Measurements from ENCODE around the gene ST7L.

Gene ST7L

GRCh38 chr1:112541299-112541698 lies 77.6 kb downstream of the ST7L start:
- TF ChIP-seq TAF1 (IDR thresholded peaks at IDR 0.05; ENCODE audit: low read depth, low read length) = no peak
- no peak for TF ChIP-seq POU2F2 (IDR thresholded peaks at IDR 0.05; ENCODE audit: low read depth, low read length)
- no peak for TF ChIP-seq SPI1 (IDR thresholded peaks at IDR 0.05; ENCODE audit: low read depth, low read length)
- TF ChIP-seq PAX5 (IDR thresholded peaks at IDR 0.05; ENCODE audit: insufficient read depth, low read length, severe bottlenecking) = no peak
- no peak for TF ChIP-seq POLR2A (IDR thresholded peaks at IDR 0.05; ENCODE audit: low read depth, low read length)
- TF ChIP-seq POLR2AphosphoS5 (IDR thresholded peaks at IDR 0.05; ENCODE audit: low read depth, low read length) = no peak
- DNase-seq (ENCODE audit: insufficient read length, low spot score) (no peak), FAIRE-seq (no peak)

GRCh38 chr1:112540226-112540794 lies 78.6 kb downstream of the ST7L start:
- DNase-seq (ENCODE audit: insufficient read length, low spot score) (no peak), FAIRE-seq (no peak)
- TF ChIP-seq POU2F2 (IDR thresholded peaks at IDR 0.05; ENCODE audit: low read depth, low read length) (no peak), PAX5 (IDR thresholded peaks at IDR 0.05; ENCODE audit: insufficient read depth, low read length, severe bottlenecking) (no peak), POLR2A (IDR thresholded peaks at IDR 0.05; ENCODE audit: low read depth, low read length) (no peak), SPI1 (IDR thresholded peaks at IDR 0.05; ENCODE audit: low read depth, low read length) (no peak), POLR2AphosphoS5 (IDR thresholded peaks at IDR 0.05; ENCODE audit: low read depth, low read length) (no peak), TAF1 (IDR thresholded peaks at IDR 0.05; ENCODE audit: low read depth, low read length) (no peak)

DNA sequence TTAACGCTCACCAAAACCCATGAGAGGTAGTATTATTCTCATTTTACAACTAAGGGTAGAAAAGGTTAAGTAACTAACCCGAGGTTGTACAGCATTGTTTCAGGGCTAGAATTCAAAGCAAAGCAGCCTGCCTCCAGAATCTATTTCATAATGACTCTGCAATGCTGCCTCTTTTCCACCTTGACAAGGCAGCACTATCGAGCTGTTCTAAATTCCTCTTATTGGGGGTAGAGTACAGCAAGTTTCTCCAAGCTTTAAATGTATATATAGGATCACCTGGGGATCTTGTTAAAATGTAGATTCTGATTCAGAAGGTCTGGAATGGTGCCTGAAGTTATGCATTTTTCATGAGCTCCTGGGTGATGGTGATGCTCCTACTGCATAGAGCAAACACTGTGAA lies 80.1 kb downstream of the ST7L start:
- DNase-seq (ENCODE audit: insufficient read length, low spot score) (no peak), FAIRE-seq (no peak)
- no peak for TF ChIP-seq TAF1 (IDR thresholded peaks at IDR 0.05; ENCODE audit: low read depth, low read length)
- no peak for TF ChIP-seq POLR2A (IDR thresholded peaks at IDR 0.05; ENCODE audit: low read depth, low read length)
- TF ChIP-seq PAX5 (IDR thresholded peaks at IDR 0.05; ENCODE audit: insufficient read depth, low read length, severe bottlenecking) = no peak
- TF ChIP-seq POLR2AphosphoS5 (IDR thresholded peaks at IDR 0.05; ENCODE audit: low read depth, low read length) = no peak
- no peak for TF ChIP-seq POU2F2 (IDR thresholded peaks at IDR 0.05; ENCODE audit: low read depth, low read length)
- no peak for TF ChIP-seq SPI1 (IDR thresholded peaks at IDR 0.05; ENCODE audit: low read depth, low read length)

DNA sequence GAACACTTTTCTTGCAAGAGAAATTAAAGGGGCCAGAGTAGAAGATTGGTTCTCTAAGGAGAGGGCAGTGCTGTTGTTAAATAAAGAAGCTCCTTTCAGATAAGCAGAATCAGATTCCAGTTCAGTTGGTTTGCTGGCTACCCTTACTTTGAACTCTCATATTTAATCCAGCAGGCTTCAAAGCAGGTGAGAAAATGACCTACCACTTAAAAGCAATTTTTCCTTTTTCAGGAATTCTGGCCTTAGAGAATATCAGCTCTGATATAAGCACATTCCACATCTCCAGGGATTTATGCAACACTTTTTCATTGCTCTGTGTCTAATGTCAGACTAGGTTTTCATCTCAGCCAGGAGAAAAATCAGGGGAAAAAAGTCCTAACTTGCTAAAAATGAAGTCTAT lies 81.5 kb downstream of the ST7L start:
- DNase-seq (ENCODE audit: insufficient read length, low spot score) (no peak), FAIRE-seq (no peak)
- TF ChIP-seq POLR2A (IDR thresholded peaks at IDR 0.05; ENCODE audit: low read depth, low read length) (no peak), POLR2AphosphoS5 (IDR thresholded peaks at IDR 0.05; ENCODE audit: low read depth, low read length) (no peak), TAF1 (IDR thresholded peaks at IDR 0.05; ENCODE audit: low read depth, low read length) (no peak), SPI1 (IDR thresholded peaks at IDR 0.05; ENCODE audit: low read depth, low read length) (no peak), POU2F2 (IDR thresholded peaks at IDR 0.05; ENCODE audit: low read depth, low read length) (no peak), PAX5 (IDR thresholded peaks at IDR 0.05; ENCODE audit: insufficient read depth, low read length, severe bottlenecking) (no peak)

- TF ChIP-seq TAF1 (IDR thresholded peaks at IDR 0.05; ENCODE audit: low read depth, low read length) = no peak
- TF ChIP-seq PAX5 (IDR thresholded peaks at IDR 0.05; ENCODE audit: insufficient read depth, low read length, severe bottlenecking) = no peak
- TF ChIP-seq POU2F2 (IDR thresholded peaks at IDR 0.05; ENCODE audit: low read depth, low read length) = no peak
- TF ChIP-seq POLR2A (IDR thresholded peaks at IDR 0.05; ENCODE audit: low read depth, low read length) = no peak
- no peak for TF ChIP-seq SPI1 (IDR thresholded peaks at IDR 0.05; ENCODE audit: low read depth, low read length)
- no peak for TF ChIP-seq POLR2AphosphoS5 (IDR thresholded peaks at IDR 0.05; ENCODE audit: low read depth, low read length)
- FAIRE-seq (no peak), DNase-seq (ENCODE audit: insufficient read length, low spot score) (no peak)
These were observed 82.4 kb downstream of the ST7L start for GRCh38 chr1:112536561-112536960.

DNA sequence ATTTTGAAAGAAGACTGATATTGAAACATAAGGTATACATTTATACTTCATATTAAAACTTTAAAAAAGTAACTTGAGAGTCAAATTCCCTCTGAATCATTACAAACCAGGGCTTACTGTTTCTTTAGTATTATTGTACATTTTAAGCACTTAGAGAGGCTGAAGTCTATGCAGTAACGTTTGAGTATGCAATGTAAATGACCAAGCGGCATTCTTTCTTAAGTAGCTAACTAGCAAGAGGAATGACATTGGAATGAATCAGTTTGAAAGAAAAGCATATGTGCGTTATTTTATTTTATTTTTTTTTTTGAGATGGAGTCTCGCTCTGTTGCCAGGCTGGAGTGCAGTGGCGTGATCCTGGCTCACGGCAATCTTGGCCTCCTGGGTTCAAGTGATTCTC lies 85.9 kb downstream of the ST7L start:
- DNase-seq (ENCODE audit: insufficient read length, low spot score) = no peak
- FAIRE-seq = no peak
- TF ChIP-seq POLR2A (IDR thresholded peaks at IDR 0.05; ENCODE audit: low read depth, low read length) = no peak

GRCh38 chr1:112532064-112532463 lies 86.9 kb downstream of the ST7L start:
- DNase-seq (ENCODE audit: insufficient read length, low spot score) = no peak
- FAIRE-seq = no peak
- TF ChIP-seq SPI1 (IDR thresholded peaks at IDR 0.05; ENCODE audit: low read depth, low read length) = no peak
- TF ChIP-seq POLR2AphosphoS5 (IDR thresholded peaks at IDR 0.05; ENCODE audit: low read depth, low read length) = no peak
- TF ChIP-seq TAF1 (IDR thresholded peaks at IDR 0.05; ENCODE audit: low read depth, low read length) = no peak
- TF ChIP-seq POU2F2 (IDR thresholded peaks at IDR 0.05; ENCODE audit: low read depth, low read length) = no peak
- no peak for TF ChIP-seq PAX5 (IDR thresholded peaks at IDR 0.05; ENCODE audit: insufficient read depth, low read length, severe bottlenecking)
- no peak for TF ChIP-seq POLR2A (IDR thresholded peaks at IDR 0.05; ENCODE audit: low read depth, low read length)

DNA sequence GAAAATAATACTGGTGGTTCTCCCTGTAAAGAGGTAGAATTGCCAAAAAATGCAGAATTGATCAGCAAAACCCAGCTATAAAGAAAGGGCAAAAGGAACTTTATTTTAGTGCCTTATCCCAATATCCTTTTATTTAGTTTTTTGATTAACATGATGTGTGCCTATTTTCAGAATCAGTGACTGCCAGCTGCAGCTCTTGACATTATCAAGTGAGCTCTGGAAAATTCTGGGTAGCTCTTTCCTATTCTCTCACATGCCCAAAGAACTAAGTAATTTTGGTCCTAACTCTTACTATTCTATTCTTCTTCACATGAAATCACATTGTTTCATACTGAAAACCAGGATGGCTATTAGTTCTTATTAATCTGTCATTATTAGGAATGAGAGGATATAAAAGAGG lies 88.1 kb downstream of the ST7L start:
- DNase-seq (ENCODE audit: insufficient read length, low spot score) (no peak), FAIRE-seq (no peak)
- TF ChIP-seq POLR2AphosphoS5 (IDR thresholded peaks at IDR 0.05; ENCODE audit: low read depth, low read length) = no peak
- TF ChIP-seq POLR2A (IDR thresholded peaks at IDR 0.05; ENCODE audit: low read depth, low read length) = no peak
- TF ChIP-seq PAX5 (IDR thresholded peaks at IDR 0.05; ENCODE audit: insufficient read depth, low read length, severe bottlenecking) = no peak
- TF ChIP-seq SPI1 (IDR thresholded peaks at IDR 0.05; ENCODE audit: low read depth, low read length) = no peak
- TF ChIP-seq POU2F2 (IDR thresholded peaks at IDR 0.05; ENCODE audit: low read depth, low read length) = no peak

DNA sequence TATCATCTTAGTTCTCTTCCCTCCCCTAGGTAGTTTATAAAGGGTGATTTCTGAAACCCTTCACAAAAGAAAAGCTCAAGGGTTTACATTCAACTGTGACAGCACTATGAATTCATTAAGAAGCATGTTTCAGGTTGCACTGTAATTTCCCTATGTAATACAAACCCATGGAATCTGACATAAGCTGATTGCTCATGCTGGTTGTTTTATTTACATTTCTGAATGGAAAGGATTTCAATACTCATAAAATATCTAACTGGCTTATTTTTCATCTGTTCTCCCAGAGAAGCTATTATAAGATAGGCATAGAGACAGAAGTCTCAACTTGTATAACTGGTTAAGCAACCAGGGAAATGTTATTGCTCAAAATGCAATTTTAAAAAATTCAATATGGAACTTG lies 89.6 kb downstream of the ST7L start:
- no peak for TF ChIP-seq PAX5 (IDR thresholded peaks at IDR 0.05; ENCODE audit: insufficient read depth, low read length, severe bottlenecking)
- TF ChIP-seq SPI1 (IDR thresholded peaks at IDR 0.05; ENCODE audit: low read depth, low read length) = no peak
- no peak for TF ChIP-seq TAF1 (IDR thresholded peaks at IDR 0.05; ENCODE audit: low read depth, low read length)
- no peak for TF ChIP-seq POLR2A (IDR thresholded peaks at IDR 0.05; ENCODE audit: low read depth, low read length)
- no peak for FAIRE-seq
- DNase-seq (ENCODE audit: insufficient read length, low spot score) = no peak

GRCh38 chr1:112528076-112528475 lies 90.9 kb downstream of the ST7L start:
- DNase-seq (ENCODE audit: insufficient read length, low spot score) = no peak
- TF ChIP-seq POU2F2 (IDR thresholded peaks at IDR 0.05; ENCODE audit: low read depth, low read length) (no peak), POLR2A (IDR thresholded peaks at IDR 0.05; ENCODE audit: low read depth, low read length) (no peak), POLR2AphosphoS5 (IDR thresholded peaks at IDR 0.05; ENCODE audit: low read depth, low read length) (no peak), TAF1 (IDR thresholded peaks at IDR 0.05; ENCODE audit: low read depth, low read length) (no peak), SPI1 (IDR thresholded peaks at IDR 0.05; ENCODE audit: low read depth, low read length) (no peak), PAX5 (IDR thresholded peaks at IDR 0.05; ENCODE audit: insufficient read depth, low read length, severe bottlenecking) (no peak)
- no peak for FAIRE-seq

Measured in GM12891 (cell line).